Stimulated activated CD4-positive, alpha-beta T cell treated with anti-CD3 and anti-CD28 coated beads, Interleukin-1b, Interleukin-23, amount 100 ng/mL, for 48 hours (primary cell): ENCODE measurements around the gene TRPV2.

ENCODE experiments used
- DNase-seq: peaks from one replicate; pipeline ENCODE4 v3.0.0-alpha.2; 2020

Gene TRPV2

GRCh38 chr17:16478649-16479048, 63.3 kb downstream of the TRPV2 start:
- no peak for DNase-seq

- DNase-seq: no peak
Measured at GRCh38 chr17:16479264-16479663, 63.9 kb downstream of the TRPV2 start.

- no peak for DNase-seq
Measured at GRCh38 chr17:16480995-16481394, 65.6 kb downstream of the TRPV2 start.

- DNase-seq: no peak
Measured at GRCh38 chr17:16482253-16482652, 66.9 kb downstream of the TRPV2 start.

GRCh38 chr17:16483021-16483645, 67.8 kb downstream of the TRPV2 start:
- no peak for DNase-seq

GRCh38 chr17:16484445-16485175, 69.2 kb downstream of the TRPV2 start:
- DNase-seq: no peak
